Heart right ventricle (tissue), 16 donors: ENCODE results near the gene ERP27. TPM values are rescaled to one million over a fixed set of nuclear protein-coding genes. Genes with fewer than 3 reads are reported as not detected.

Source experiments
- ATAC-seq, 8 donors: fragments of 200-7000 bp; cut with Tn5 transposase; one replicate each; pipeline ENCODE4 v1.9.1; 2020; ENCODE audit warnings: mild to moderate bottlenecking in 8 of 8, moderate library complexity in 8 of 8, moderate number of reproducible peaks in 1 of 8
- DNase-seq, 2 donors: peaks; one replicate each; pipeline ENCODE4 v3.0.0-alpha.2; 2020
- H3K27ac ChIP-seq, 10 donors: fragments of 200-600 bp; sonication (generic) in 2 of 10; one replicate each; pipeline versions ENCODE4 v1.5.0 to v1.8.0; 2020 to 2022; ENCODE audit warnings: mild to moderate bottlenecking in 3 of 10
- H3K27me3 ChIP-seq, 7 donors: fragments of 200-600 bp; one replicate each; pipeline ENCODE4 v1.8.0; 2021 to 2022; ENCODE audit warnings: mild to moderate bottlenecking in 2 of 7
- H3K36me3 ChIP-seq, 9 donors: fragments of 200-600 bp; sonication (generic) in 1 of 9; one replicate each; pipeline versions ENCODE4 v1.5.0 to v1.8.0; 2020 to 2022; ENCODE audit warnings: mild to moderate bottlenecking in 2 of 9
- H3K4me1 ChIP-seq, 9 donors: fragments of 200-600 bp; sonication (generic) in 1 of 9; one replicate each; pipeline versions ENCODE4 v1.5.0 to v1.8.0; 2020 to 2022; ENCODE audit warnings: mild to moderate bottlenecking in 4 of 9
- H3K4me3 ChIP-seq, 10 donors: fragments of 200-600 bp; sonication (generic) in 2 of 10; one replicate each; pipeline versions ENCODE4 v1.5.0 to v1.8.0; 2020 to 2022; ENCODE audit warnings: mild to moderate bottlenecking in 7 of 10, moderate library complexity in 2 of 10
- H3K9me3 ChIP-seq, 11 donors: fragments of 200-600 bp in 10 of 11; sonication (generic) in 2 of 11; one replicate each; pipeline versions ENCODE4 v1.5.0 to v1.8.0; 2013 to 2022; ENCODE audit warnings: mild to moderate bottlenecking in 2 of 11, control low read depth in 1 of 11, moderate library complexity in 1 of 11
- WGBS, 2 donors: extraction: QIAGEN DNeasy Blood & Tissue Kit; methylation state at CpG; one replicate each; pipeline ENCODE4 v1.1.7; 2013; ENCODE audit warnings: inconsistent platforms in 1 of 2; 5-methylcytosine and 5-hydroxymethylcytosine counted together
- intact Hi-C, 10 donors: fragments of 100-400 bp; cut with DNase I; formaldehyde crosslinking; loops; one replicate each; pipeline versions ENCODE4 v1.11.1 to v1.14.2; 2022
- polyA plus RNA-seq, 2 donors: library from polyadenylated mRNA; stranded (reverse); fragments of 200-250 nt; gene quantifications; one replicate each; pipeline ENCODE4 v1.2.3, GENCODE V29; 2013
- total RNA-seq, 10 donors: library from RNA; stranded (reverse); fragmentation: NEBNext Ultra II Directional in 3 of 10; extraction: Animal tissue kit (Norgen Biotek cat#: 25700) in 3 of 10; gene quantifications; one replicate each; pipeline versions ENCODE4 v1.2.1 to v1.2.4, GENCODE V29; 2021 to 2023
- TF ChIP-seq, protein P1 (sequence below), 9 donors: fragments of 200-600 bp; sonication (generic) in 2 of 9; IDR thresholded peaks; one replicate each; pipeline versions ENCODE4 v1.5.0 to v1.8.0; 2021 to 2022; ENCODE audit warnings: antibody characterized with exemption in 9 of 9, mild to moderate bottlenecking in 5 of 9, moderate library complexity in 1 of 9
- donor health status: Arrhythmogenic right ventricular cardiomyopathy.
- donor health status: ischemic (EF 13 %, LVEDD 7.1; RV severe dilation, severe dysfunction).
- donor health status: healthy with polysubstance abuse.
- donor health status: DM: no; HTN: yes; CAD: no.
- donor health status: DM: no; HTN: no; CAD: no.
- donor health status: ischemic (EF 25% LVEDD 6.9; RV normal size, moderate dysfunction).
- donor health status: ischemic (EF 25% LVEDD 5.7; RV mildly dilated, moderate dysfunction).
- donor health status: healthy.
- donor health status: DM: yes; HTN: yes; CAD: no.
- donor health status: Ischemic cardiomyopathy.
- donor health status: ischemic (EF 35%, LVEDD 5.7; RV mildly dilated, moderate dysfunction).
- donor health status: nonischemic (EF 11% LVEDD 7.7; RV severe dilation, severe dysfunction).
- donor health status: DM: yes; HTN: yes; CAD: no.
- donor health status: PGD.
- donor health status: ischemic (EF 29% LVEDD 5.4; RV normal size, mild dysfunction).
- donor health status: nonischemic (EF 23%, LVEDD 6.1; RV moderate dilation, normal function).

Gene ERP27
- total and polyA plus RNA-seq, 12 donors, result 0.14 to 0.79 (median 0.28) TPM; not detected in 2

DNA sequence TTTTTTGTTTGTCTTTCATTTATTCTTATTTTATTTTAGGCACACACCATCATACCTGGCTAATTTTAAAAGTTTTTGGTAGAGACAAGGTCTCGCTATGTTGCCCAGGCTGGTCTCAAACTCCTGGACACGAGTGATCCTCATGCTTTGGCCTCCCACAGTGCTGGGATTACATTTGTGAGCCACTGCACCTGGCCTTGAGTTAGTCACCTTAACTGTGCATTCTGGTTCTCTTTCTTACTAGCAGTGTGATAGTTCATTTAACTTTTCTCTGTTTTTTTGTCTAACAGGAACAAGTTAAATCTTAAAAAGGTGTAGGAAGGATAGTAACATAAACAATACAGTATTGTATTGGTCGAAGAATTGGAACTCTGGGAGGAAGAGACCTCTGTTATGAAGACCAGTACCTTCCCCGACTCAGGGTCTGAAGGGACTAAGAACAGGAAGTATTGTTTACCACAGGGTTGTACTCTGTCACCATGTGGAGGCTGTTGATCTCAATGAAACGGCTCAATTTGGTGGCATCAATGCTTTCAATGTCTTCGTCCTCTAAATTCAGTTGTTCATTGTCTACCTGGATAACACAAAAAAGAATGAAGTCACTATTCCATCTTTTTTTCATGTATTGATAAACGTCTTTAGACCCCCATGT lies 17.7 kb downstream of the ERP27 start:
- ATAC-seq, result no peak
- TF ChIP-seq, protein P1, sequence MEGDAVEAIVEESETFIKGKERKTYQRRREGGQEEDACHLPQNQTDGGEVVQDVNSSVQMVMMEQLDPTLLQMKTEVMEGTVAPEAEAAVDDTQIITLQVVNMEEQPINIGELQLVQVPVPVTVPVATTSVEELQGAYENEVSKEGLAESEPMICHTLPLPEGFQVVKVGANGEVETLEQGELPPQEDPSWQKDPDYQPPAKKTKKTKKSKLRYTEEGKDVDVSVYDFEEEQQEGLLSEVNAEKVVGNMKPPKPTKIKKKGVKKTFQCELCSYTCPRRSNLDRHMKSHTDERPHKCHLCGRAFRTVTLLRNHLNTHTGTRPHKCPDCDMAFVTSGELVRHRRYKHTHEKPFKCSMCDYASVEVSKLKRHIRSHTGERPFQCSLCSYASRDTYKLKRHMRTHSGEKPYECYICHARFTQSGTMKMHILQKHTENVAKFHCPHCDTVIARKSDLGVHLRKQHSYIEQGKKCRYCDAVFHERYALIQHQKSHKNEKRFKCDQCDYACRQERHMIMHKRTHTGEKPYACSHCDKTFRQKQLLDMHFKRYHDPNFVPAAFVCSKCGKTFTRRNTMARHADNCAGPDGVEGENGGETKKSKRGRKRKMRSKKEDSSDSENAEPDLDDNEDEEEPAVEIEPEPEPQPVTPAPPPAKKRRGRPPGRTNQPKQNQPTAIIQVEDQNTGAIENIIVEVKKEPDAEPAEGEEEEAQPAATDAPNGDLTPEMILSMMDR (IDR thresholded peaks at IDR 0.05), result no peak

DNA sequence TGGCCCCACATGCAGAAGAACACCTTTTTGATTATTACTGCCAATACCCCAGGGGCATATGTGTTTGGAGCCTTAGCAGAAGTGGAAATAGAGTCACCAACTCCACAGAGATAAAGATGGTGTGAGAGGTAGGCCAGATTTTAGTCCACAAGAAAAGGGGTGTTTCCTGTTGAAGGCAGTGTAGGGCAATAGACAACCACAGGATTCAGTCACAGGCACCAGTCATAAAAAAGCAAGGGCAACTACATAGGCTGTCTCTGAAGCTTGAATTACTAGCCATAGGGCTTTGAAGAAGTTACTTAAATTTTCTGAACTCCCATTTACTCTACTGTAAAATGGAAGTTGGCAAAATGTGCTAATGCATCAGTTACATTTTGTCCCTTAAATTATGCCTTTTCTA lies 18.9 kb downstream of the ERP27 start:
- Histone ChIP-seq H3K27ac (no peak overlapping the region), H3K4me1 (no peaks in the 10 kb centered on the region), H3K9me3 (peaks cover 0 to 8% (median 0%) of the 10 kb centered on the region in 11 donors), H3K36me3 (peaks cover 0 to 62% (median 0%) of the 10 kb centered on the region in 9 donors), H3K4me3 (no peak overlapping the region), H3K27me3 (no peaks in the 10 kb centered on the region)
- DNase-seq (no peak), ATAC-seq (no peak)
- TF ChIP-seq, protein P1 (IDR thresholded peaks at IDR 0.05), result no peak
- intact Hi-C loops, result no loop called here

More for the DNA sequence above, 17.7 kb downstream of the ERP27 start:
- intact Hi-C loops, result no loop called here
- WGBS, 2 donors, result 79 to 89% methylated on average over 7 of the region's 7 CpGs
- Histone ChIP-seq H3K4me1 (no peaks in the 10 kb centered on the region), H3K4me3 (no peak overlapping the region), H3K36me3 (peaks cover 0 to 52% (median 0%) of the 10 kb centered on the region in 9 donors), H3K27me3 (no peaks in the 10 kb centered on the region), H3K9me3 (peaks cover 0 to 8% (median 0%) of the 10 kb centered on the region in 11 donors), H3K27ac (no peak overlapping the region)
- no peak for DNase-seq

DNA sequence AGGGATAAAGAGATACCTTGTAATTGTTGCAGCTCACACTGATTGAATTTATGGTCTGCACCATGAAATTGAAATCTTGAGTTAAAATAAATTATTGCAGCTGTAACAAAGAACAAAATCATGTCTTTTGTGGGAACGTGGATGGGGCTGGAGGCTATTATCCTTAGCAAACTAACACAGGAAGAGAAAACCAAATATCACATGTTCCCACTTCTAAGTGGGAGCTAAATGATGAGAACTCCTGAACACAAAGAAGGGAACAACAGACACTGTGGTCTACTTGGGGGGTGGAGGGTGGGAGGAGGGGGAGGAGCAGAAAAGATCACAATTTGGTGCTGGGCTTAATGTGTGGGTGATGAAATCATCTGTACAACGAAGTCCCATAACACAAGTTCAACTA lies 22.6 kb downstream of the ERP27 start:
- WGBS, 2 donors, result 78 to 83% methylated on average over 2 of the region's 2 CpGs
- Histone ChIP-seq H3K36me3 (peaks cover 0 to 75% (median 0%) of the 10 kb centered on the region in 9 donors), H3K27me3 (no peaks in the 10 kb centered on the region), H3K27ac (no peak overlapping the region), H3K9me3 (no peaks in the 10 kb centered on the region), H3K4me1 (peaks cover 0 to 9% (median 3%) of the 10 kb centered on the region in 9 donors), H3K4me3 (no peak overlapping the region)
- no peak for ATAC-seq
- no peak for DNase-seq
- intact Hi-C loops, result no loop called here
- TF ChIP-seq, protein P1 (IDR thresholded peaks at IDR 0.05), result no peak

DNA sequence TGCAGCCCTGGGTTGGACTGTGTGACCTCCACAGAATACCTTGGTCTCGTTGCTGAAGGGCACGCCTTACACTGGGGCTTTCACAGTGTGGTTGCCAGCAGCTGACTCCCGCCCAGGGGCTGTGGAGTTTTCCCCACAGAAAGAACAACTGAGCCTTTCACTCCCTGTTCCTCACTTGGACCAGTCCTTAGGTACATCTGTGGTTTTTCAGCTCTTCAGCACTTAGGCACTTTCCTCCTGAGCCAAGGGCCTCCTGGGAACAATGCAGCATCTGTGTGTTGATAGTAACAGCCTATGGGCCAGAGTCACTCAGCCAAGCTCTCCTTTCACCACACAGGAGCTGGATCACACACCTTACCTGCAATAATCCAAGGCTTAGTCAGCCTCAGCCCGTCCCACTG lies 25.0 kb downstream of the ERP27 start:
- H3K27me3 ChIP-seq, result no peaks in the 10 kb centered on the region
- TF ChIP-seq, protein P1 (IDR thresholded peaks at IDR 0.05), result no peak
- H3K36me3 ChIP-seq, result peaks cover 0 to 53% (median 0%) of the 10 kb centered on the region in 9 donors
- intact Hi-C loops, result loop anchor here in 1 of 10 donors (5.0 kb wide), 1 partner anchor 34 kb away; no protein-coding TSS in a partner anchor
- H3K9me3 ChIP-seq, result no peaks in the 10 kb centered on the region
- H3K4me1 ChIP-seq, result peaks cover 0 to 13% (median 4%) of the 10 kb centered on the region in 9 donors
- peak; percentile 8 to 39 for DNase-seq
- ATAC-seq, result peak; percentile 64 to 90 (median 74)
- no peak overlapping the region for H3K4me3 ChIP-seq
- peak overlapping the region in 4 of 10 donors; percentile 24 to 45 (median 38) for H3K27ac ChIP-seq
- WGBS, 2 donors, result 41 to 63% methylated on average over 4 of the region's 4 CpGs
